ENCODE measurements around the gene TLR7. TPM values are rescaled to one million over a fixed set of nuclear protein-coding genes. Genes with fewer than 3 reads are reported as not detected.

TLR7 gene
- total and polyA plus RNA-seq, 2 donors (not counting 1 experiment from before 2014, with no cell fraction given): not detected

GRCh38 chrX:12906046-12906761 is 39.3 kb downstream of the TLR7 start, which contains the start of gene TLR8:
TLR8 (plus strand) TSS chrX:12906620; CDS start chrX:12906707, 87 bp downstream.
- Histone ChIP-seq H3K9me3 (ENCODE audit: control insufficient read depth, insufficient read depth, low read depth, low read length) (no peaks in the 10 kb centered on the region), H3K27ac (ENCODE audit: insufficient read depth, low read length) (no peak within 1 kb of the TSS), H3K4me3 (replicated peaks in 1 of 4; ENCODE audit: control extremely low read depth in 1 of 4, insufficient read depth in 1 of 4, low read depth in 3 of 4, low read length in 4 of 4) (no peak within 1 kb of the TSS), H3K4me1 (ENCODE audit: control insufficient read depth, extremely low read depth, insufficient read depth, low read length) (no peaks in the 10 kb centered on the region), H2AFZ (ENCODE audit: low read length) (no peak within 1 kb of the TSS), H4K20me1 (ENCODE audit: control insufficient read depth, extremely low read depth, insufficient read depth, low read length) (no peaks in the 10 kb centered on the region), H3K79me2 (ENCODE audit: control insufficient read depth, insufficient read depth, low read length) (no peaks in the 10 kb centered on the region), H3K4me2 (ENCODE audit: extremely low read depth, insufficient read depth, low read length) (no peak within 1 kb of the TSS), H3K36me3 (ENCODE audit: control insufficient read depth, insufficient read depth, low read length) (no peaks in the 10 kb centered on the region), H3K9ac (ENCODE audit: insufficient read depth, low read length) (no peak within 1 kb of the TSS), H3K27me3 (ENCODE audit: control insufficient read depth, insufficient read depth, low read length) (no peaks in the 10 kb centered on the region)
- DNase-seq (ENCODE audit: low read depth in 2 of 2): no peak
- TF ChIP-seq CTCF (conservative IDR thresholded peaks at IDR 0.05 in 1 of 2, IDR thresholded peaks at IDR 0.05 in 1 of 2; ENCODE audit: low read depth in 1 of 2, low read length in 2 of 2): no peak
- no peak for TF ChIP-seq EZH2 (IDR thresholded peaks at IDR 0.05; ENCODE audit: low read length, missing control alignments)

GRCh38 chrX:12910423-12911121 is 43.7 kb downstream of the TLR7 start:
- Histone ChIP-seq H3K4me3 (replicated peaks in 1 of 4; ENCODE audit: control extremely low read depth in 1 of 4, insufficient read depth in 1 of 4, low read depth in 3 of 4, low read length in 4 of 4) (no peak overlapping the region), H3K4me1 (ENCODE audit: control insufficient read depth, extremely low read depth, insufficient read depth, low read length) (no peaks in the 10 kb centered on the region), H2AFZ (ENCODE audit: low read length) (no peak overlapping the region), H3K79me2 (ENCODE audit: control insufficient read depth, insufficient read depth, low read length) (no peaks in the 10 kb centered on the region), H3K9me3 (ENCODE audit: control insufficient read depth, insufficient read depth, low read depth, low read length) (no peaks in the 10 kb centered on the region), H3K27ac (ENCODE audit: insufficient read depth, low read length) (no peak overlapping the region), H3K9ac (ENCODE audit: insufficient read depth, low read length) (no peak overlapping the region), H3K4me2 (ENCODE audit: extremely low read depth, insufficient read depth, low read length) (no peak overlapping the region), H3K27me3 (ENCODE audit: control insufficient read depth, insufficient read depth, low read length) (no peaks in the 10 kb centered on the region), H4K20me1 (ENCODE audit: control insufficient read depth, extremely low read depth, insufficient read depth, low read length) (no peaks in the 10 kb centered on the region), H3K36me3 (ENCODE audit: control insufficient read depth, insufficient read depth, low read length) (no peaks in the 10 kb centered on the region)
- no peak for DNase-seq (ENCODE audit: low read depth in 2 of 2)
- no peak for TF ChIP-seq CTCF (conservative IDR thresholded peaks at IDR 0.05 in 1 of 2, IDR thresholded peaks at IDR 0.05 in 1 of 2; ENCODE audit: low read depth in 1 of 2, low read length in 2 of 2)
- TF ChIP-seq EZH2 (IDR thresholded peaks at IDR 0.05; ENCODE audit: low read length, missing control alignments): no peak

GRCh38 chrX:12911122-12911470 is 44.2 kb downstream of the TLR7 start:
- no peaks in the 10 kb centered on the region for H3K36me3 ChIP-seq (ENCODE audit: control insufficient read depth, insufficient read depth, low read length)
- H2AFZ ChIP-seq (ENCODE audit: low read length): no peak overlapping the region
- H4K20me1 ChIP-seq (ENCODE audit: control insufficient read depth, extremely low read depth, insufficient read depth, low read length): no peaks in the 10 kb centered on the region
- H3K4me1 ChIP-seq (ENCODE audit: control insufficient read depth, extremely low read depth, insufficient read depth, low read length): no peaks in the 10 kb centered on the region
- no peak overlapping the region for H3K4me3 ChIP-seq (replicated peaks in 1 of 4; ENCODE audit: control extremely low read depth in 1 of 4, insufficient read depth in 1 of 4, low read depth in 3 of 4, low read length in 4 of 4)
- no peak for DNase-seq (ENCODE audit: low read depth in 2 of 2)
- H3K79me2 ChIP-seq (ENCODE audit: control insufficient read depth, insufficient read depth, low read length): no peaks in the 10 kb centered on the region
- H3K27ac ChIP-seq (ENCODE audit: insufficient read depth, low read length): no peak overlapping the region
- H3K27me3 ChIP-seq (ENCODE audit: control insufficient read depth, insufficient read depth, low read length): no peaks in the 10 kb centered on the region
- no peaks in the 10 kb centered on the region for H3K9me3 ChIP-seq (ENCODE audit: control insufficient read depth, insufficient read depth, low read depth, low read length)
- no peak overlapping the region for H3K9ac ChIP-seq (ENCODE audit: insufficient read depth, low read length)
- H3K4me2 ChIP-seq (ENCODE audit: extremely low read depth, insufficient read depth, low read length): no peak overlapping the region
- TF ChIP-seq EZH2 (IDR thresholded peaks at IDR 0.05; ENCODE audit: low read length, missing control alignments): no peak
- no peak for TF ChIP-seq CTCF (conservative IDR thresholded peaks at IDR 0.05 in 1 of 2, IDR thresholded peaks at IDR 0.05 in 1 of 2; ENCODE audit: low read depth in 1 of 2, low read length in 2 of 2)
